ENCODE measurements around the gene CIAO2A.

Gene CIAO2A

DNA sequence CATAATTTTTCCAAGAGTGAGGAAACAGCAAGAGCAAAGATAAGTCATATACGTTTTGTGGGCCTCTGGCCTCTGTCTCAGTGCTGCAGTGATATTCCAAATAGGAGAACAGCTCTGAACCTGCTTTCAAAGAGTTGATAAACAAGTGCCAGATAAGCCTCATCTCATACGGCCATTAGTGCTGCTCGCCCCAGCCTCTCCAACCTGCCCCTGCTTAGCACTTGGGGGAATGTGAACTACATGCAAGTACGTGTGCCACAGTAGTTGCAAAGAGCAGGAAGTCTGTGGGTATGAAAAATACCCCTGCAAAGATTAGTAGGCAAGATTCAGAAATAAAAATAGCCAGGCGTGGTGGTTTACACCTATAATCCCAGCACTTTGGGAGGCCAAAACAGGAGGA, 61.3 kb downstream of the CIAO2A start:
- TF ChIP-seq, protein P1, sequence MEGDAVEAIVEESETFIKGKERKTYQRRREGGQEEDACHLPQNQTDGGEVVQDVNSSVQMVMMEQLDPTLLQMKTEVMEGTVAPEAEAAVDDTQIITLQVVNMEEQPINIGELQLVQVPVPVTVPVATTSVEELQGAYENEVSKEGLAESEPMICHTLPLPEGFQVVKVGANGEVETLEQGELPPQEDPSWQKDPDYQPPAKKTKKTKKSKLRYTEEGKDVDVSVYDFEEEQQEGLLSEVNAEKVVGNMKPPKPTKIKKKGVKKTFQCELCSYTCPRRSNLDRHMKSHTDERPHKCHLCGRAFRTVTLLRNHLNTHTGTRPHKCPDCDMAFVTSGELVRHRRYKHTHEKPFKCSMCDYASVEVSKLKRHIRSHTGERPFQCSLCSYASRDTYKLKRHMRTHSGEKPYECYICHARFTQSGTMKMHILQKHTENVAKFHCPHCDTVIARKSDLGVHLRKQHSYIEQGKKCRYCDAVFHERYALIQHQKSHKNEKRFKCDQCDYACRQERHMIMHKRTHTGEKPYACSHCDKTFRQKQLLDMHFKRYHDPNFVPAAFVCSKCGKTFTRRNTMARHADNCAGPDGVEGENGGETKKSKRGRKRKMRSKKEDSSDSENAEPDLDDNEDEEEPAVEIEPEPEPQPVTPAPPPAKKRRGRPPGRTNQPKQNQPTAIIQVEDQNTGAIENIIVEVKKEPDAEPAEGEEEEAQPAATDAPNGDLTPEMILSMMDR (IDR thresholded peaks at IDR 0.05; ENCODE audit: borderline replicate concordance, control extremely low read depth, extremely low read depth, insufficient read depth, missing control alignments) = no peak
- DNase-seq (ENCODE audit: low spot score) = no peak
- in situ Hi-C loops (cut with MboI; ENCODE audit: low sequenced_read_pairs, unreplicated experiment) = no loop called here

DNA sequence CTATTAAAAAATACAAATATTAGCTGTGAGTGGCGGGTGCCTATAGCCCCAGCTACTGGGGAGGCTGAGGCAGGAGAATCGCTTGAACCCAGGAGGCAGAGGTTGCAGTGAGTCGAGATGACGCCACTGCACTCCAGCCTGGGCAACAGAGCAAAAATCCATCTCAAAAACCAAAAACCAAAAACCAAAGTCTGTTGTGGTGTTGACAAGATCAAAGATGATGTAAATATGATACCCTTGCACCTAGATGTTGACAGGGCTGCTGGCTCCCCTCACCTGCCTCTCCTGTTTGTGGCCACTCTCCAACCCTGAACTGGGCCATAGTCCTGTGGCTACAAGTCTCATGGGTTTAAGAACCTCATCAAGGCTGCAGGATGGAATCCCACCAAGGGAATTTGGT, 63.5 kb downstream of the CIAO2A start:
- TF ChIP-seq, protein P1 (IDR thresholded peaks at IDR 0.05; ENCODE audit: borderline replicate concordance, control extremely low read depth, extremely low read depth, insufficient read depth, missing control alignments) = no peak
- in situ Hi-C loops (cut with MboI; ENCODE audit: low sequenced_read_pairs, unreplicated experiment) = no loop called here
- DNase-seq (ENCODE audit: low spot score) = no peak

DNA sequence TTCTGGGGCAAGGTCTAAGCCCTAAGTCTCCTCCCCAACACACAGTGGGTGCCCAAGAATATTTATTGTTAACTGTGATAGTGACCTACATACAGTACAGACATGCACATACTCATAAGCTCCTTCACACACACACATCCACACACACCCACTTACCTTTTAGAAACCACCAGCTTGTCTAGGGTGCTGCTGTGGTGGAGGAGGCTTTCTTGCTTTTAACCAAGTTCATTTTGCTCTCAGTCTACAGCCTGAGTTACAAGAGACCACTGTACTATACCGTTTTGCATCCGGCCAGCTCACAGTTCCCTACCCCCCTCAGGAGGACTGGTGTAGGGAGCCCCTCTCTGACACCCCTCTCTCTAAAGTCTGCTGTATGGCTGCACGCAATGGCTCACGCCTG, 64.0 kb downstream of the CIAO2A start:
- TF ChIP-seq, protein P1 (IDR thresholded peaks at IDR 0.05; ENCODE audit: borderline replicate concordance, control extremely low read depth, extremely low read depth, insufficient read depth, missing control alignments) = no peak
- no peak for DNase-seq (ENCODE audit: low spot score)
- in situ Hi-C loops (cut with MboI; ENCODE audit: low sequenced_read_pairs, unreplicated experiment) = no loop called here

DNA sequence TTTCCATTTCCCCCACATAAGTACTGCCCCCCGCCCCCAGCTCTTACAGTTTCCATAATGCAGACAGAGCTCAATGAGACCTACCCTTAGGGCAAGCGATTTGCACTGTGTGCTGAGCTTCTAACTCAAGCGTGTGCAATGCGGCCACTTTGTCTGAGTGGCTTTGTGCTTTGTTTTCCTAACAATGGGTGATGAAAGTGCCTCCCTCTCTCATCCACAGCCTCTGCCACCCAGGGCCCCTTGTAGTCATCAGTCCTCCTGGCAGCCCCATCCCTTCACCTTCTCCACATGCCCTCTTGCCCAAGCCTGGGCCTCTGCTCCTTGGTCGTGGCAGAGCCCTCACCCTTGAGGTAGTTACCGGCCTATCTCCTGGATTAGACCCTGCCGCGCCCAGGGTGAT, 64.5 kb downstream of the CIAO2A start:
- DNase-seq (ENCODE audit: low spot score) = no peak
- in situ Hi-C loops (cut with MboI; ENCODE audit: low sequenced_read_pairs, unreplicated experiment) = no loop called here
- TF ChIP-seq, protein P1 (IDR thresholded peaks at IDR 0.05; ENCODE audit: borderline replicate concordance, control extremely low read depth, extremely low read depth, insufficient read depth, missing control alignments) = no peak

DNA sequence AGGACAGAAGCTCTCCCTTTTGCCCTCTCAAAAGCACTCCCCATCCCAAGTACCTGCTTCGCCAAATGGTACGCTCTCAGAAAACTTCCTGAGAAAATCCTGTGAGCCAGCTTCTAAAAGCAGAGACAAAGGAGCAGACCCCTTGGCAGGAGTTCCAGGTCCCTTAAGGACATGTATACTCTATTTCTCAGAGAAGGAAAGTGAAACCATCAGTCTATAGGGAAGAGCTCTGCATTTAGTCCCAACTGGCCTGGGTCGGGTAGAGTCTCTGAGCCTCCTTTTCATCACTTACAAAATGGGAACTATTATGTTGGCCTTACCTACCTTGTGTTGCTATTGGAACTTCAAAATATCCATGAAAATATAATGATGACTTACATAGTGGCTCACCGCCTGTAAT, 67.0 kb downstream of the CIAO2A start:
- no peak for DNase-seq (ENCODE audit: low spot score)
- TF ChIP-seq, protein P1 (IDR thresholded peaks at IDR 0.05; ENCODE audit: borderline replicate concordance, control extremely low read depth, extremely low read depth, insufficient read depth, missing control alignments) = no peak
- in situ Hi-C loops (cut with MboI; ENCODE audit: low sequenced_read_pairs, unreplicated experiment) = no loop called here

DNA sequence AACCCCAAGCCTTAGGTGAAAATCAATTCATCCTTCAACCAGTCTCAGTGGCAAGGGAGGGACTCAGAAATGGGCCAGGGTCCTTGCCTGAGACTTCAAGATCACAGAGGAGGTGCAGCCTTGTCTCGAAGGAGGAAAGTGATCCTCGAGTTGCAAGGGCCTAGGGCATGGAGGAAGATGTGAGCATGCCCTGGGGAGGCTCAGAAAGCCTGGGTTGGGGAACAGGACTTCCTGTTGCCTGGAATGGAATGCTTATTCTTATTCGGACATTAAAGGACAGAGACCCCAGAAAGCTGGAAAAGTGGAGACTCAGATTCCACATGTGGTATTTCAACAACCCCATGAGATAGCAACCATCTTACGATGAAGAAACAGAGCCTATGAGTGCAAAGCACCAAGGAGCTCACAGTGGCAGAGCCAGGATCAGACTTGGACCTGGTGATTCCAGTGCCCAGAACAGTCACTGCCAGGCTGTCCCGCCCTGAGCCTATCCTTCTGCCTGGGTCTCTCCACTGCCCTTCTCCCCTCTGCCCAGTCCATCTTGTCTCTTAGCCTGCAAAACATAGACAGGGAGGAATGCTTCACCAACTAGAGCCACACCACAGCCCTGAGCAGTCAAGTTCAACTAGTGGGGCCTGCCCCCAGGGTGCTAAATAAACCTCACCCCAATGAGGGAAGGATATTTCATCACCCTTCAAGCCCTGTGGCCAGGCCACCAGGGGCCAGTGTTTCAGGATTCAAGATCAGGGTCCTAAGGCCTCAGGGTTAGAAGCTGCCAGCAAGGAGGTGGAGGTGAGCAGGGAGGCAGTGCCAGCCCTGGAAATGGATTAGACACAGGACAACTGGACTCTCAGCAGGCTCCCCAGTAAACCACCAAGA, 69.2 kb downstream of the CIAO2A start:
- DNase-seq (ENCODE audit: low spot score) = no peak
- in situ Hi-C loops (cut with MboI; ENCODE audit: low sequenced_read_pairs, unreplicated experiment) = no loop called here
- TF ChIP-seq, protein P1 (IDR thresholded peaks at IDR 0.05; ENCODE audit: borderline replicate concordance, control extremely low read depth, extremely low read depth, insufficient read depth, missing control alignments) = no peak

Data from GM13976 (cell line).